Measurements from ENCODE around the gene DMAC2L.

- TF ChIP-seq CTCF (IDR thresholded peaks at IDR 0.05) (no peak), POLR2A (IDR thresholded peaks at IDR 0.05) (no peak)
These were observed 28.8 kb downstream of the DMAC2L start for GRCh38 chr14:50340963-50341362.
